ENCODE results near the gene CDK19. TPM values are rescaled to one million over a fixed set of nuclear protein-coding genes. Genes with fewer than 3 reads are reported as not detected.

Gene CDK19
- total and polyA plus RNA-seq, 2 of the 13 experiments (the other 11 are each of a cell fraction or from before 2014, with no cell fraction given): 13.4 to 27.0 TPM

GRCh38 chr6:110633731-110634213 lies 181.5 kb downstream of the CDK19 start:
- Histone ChIP-seq H2AFZ (ENCODE audit: low read length) (no peak overlapping the region), H3K27ac (ENCODE audit: extremely low read length, insufficient read depth, low read length) (no peak overlapping the region), H3K4me3 (replicated peaks in 1 of 3; ENCODE audit: insufficient read depth in 1 of 3, low read depth in 2 of 3, low read length in 3 of 3) (no peak overlapping the region), H3K9ac (ENCODE audit: insufficient read depth, low read depth, low read length) (no peak overlapping the region), H3K36me3 (replicated peaks in 1 of 2; ENCODE audit: control insufficient read depth in 1 of 2, insufficient read depth in 2 of 2, low read length in 2 of 2) (peaks cover 3 to 21% of the 10 kb centered on the region in 2 experiments; a peak in 3 of 5 replicates), H3K27me3 (ENCODE audit: control insufficient read depth in 1 of 2, insufficient read depth in 2 of 2, low read length in 2 of 2) (no peaks in the 10 kb centered on the region), H3K9me3 (ENCODE audit: low read length) (no peaks in the 10 kb centered on the region), H3K4me2 (ENCODE audit: low read depth, low read length) (no peak overlapping the region), H3K79me2 (ENCODE audit: insufficient read depth, low read length) (no peaks in the 10 kb centered on the region), H3K4me1 (ENCODE audit: insufficient read depth, low read length) (no peaks in the 10 kb centered on the region), H4K20me1 (ENCODE audit: insufficient read depth, low read length) (no peaks in the 10 kb centered on the region)
- POLR2A ChIA-PET: no interaction called here
- 90% methylated on average over 2 of the region's 2 CpGs for WGBS (ENCODE audit: low lambda C conversion rate)
- in situ Hi-C loops (cut with HindIII; ENCODE audit: extremely low pct_ligation_motif_present, low pct_unique_long_range_greater_than_20kb) (no loop called here), intact Hi-C loops (cut with micrococcal nuclease; ENCODE audit: unreplicated experiment) (no loop called here)
- CTCF ChIA-PET (ENCODE audit: low intra/inter-chr PET ratio, low total read pairs): no interaction called here
- no peak for TF ChIP-seq ZNF12 (CRISPR knock-in tag; IDR thresholded peaks at IDR 0.05)
- no peak for TF ChIP-seq GFI1 (CRISPR knock-in tag; IDR thresholded peaks at IDR 0.05; ENCODE audit: borderline replicate concordance)
- no peak for TF ChIP-seq POLR2AphosphoS5 (IDR thresholded peaks at IDR 0.05; ENCODE audit: low read depth, low read length)
- TF ChIP-seq MXD4 (CRISPR knock-in tag; IDR thresholded peaks at IDR 0.05): no peak
- no peak for ATAC-seq
- no TSS peak for BruUV-seq (replicated peaks)
- no peak for FAIRE-seq
- DNase-seq (ENCODE audit: low spot score): no peak

- H3K4me1 ChIP-seq (ENCODE audit: insufficient read depth, low read length): peaks cover 14% of the 10 kb centered on the region
- H3K4me3 ChIP-seq (replicated peaks in 1 of 3; ENCODE audit: insufficient read depth in 1 of 3, low read depth in 2 of 3, low read length in 3 of 3): no peak overlapping the region
- DNase-seq (ENCODE audit: low spot score) (no peak), FAIRE-seq (no peak), ATAC-seq (no peak)
- peaks cover 3 to 32% of the 10 kb centered on the region in 2 experiments; a peak in 3 of 5 replicates for H3K36me3 ChIP-seq (replicated peaks in 1 of 2; ENCODE audit: control insufficient read depth in 1 of 2, insufficient read depth in 2 of 2, low read length in 2 of 2)
- no peaks in the 10 kb centered on the region for H3K9me3 ChIP-seq (ENCODE audit: low read length)
- no peak overlapping the region for H3K27ac ChIP-seq (ENCODE audit: extremely low read length, insufficient read depth, low read length)
- no peak overlapping the region for H2AFZ ChIP-seq (ENCODE audit: low read length)
- BruUV-seq (replicated peaks): no TSS peak
- no peaks in the 10 kb centered on the region for H3K79me2 ChIP-seq (ENCODE audit: insufficient read depth, low read length)
- H4K20me1 ChIP-seq (ENCODE audit: insufficient read depth, low read length): no peaks in the 10 kb centered on the region
- intact Hi-C loops (cut with micrococcal nuclease; ENCODE audit: unreplicated experiment) (no loop called here), in situ Hi-C loops (cut with HindIII; ENCODE audit: extremely low pct_ligation_motif_present, low pct_unique_long_range_greater_than_20kb) (no loop called here)
- ChIA-PET POLR2A (no interaction called here), CTCF (ENCODE audit: low intra/inter-chr PET ratio, low total read pairs) (no interaction called here)
- no peaks in the 10 kb centered on the region for H3K27me3 ChIP-seq (ENCODE audit: control insufficient read depth in 1 of 2, insufficient read depth in 2 of 2, low read length in 2 of 2)
- H3K9ac ChIP-seq (ENCODE audit: insufficient read depth, low read depth, low read length): no peak overlapping the region
- 100% methylated on average over 2 of the region's 2 CpGs for WGBS (ENCODE audit: low lambda C conversion rate)
- no peak overlapping the region for H3K4me2 ChIP-seq (ENCODE audit: low read depth, low read length)
- TF ChIP-seq NR0B2 (CRISPR knock-in tag; IDR thresholded peaks at IDR 0.05) (no peak), ZNF296 (CRISPR knock-in tag; conservative IDR thresholded peaks at IDR 0.05) (no peak), AGO1 (IDR thresholded peaks at IDR 0.05; ENCODE audit: low read depth, low read length, poor library complexity, severe bottlenecking) (no peak), ZBTB4 (CRISPR knock-in tag; IDR thresholded peaks at IDR 0.05; ENCODE audit: borderline replicate concordance) (no peak), ZNF207 (IDR thresholded peaks at IDR 0.05; ENCODE audit: borderline replicate concordance) (no peak), ZNF644 (CRISPR knock-in tag; IDR thresholded peaks at IDR 0.05; ENCODE audit: low read depth) (no peak), YEATS2 (CRISPR knock-in tag; IDR thresholded peaks at IDR 0.05; ENCODE audit: borderline replicate concordance) (no peak), EZH2 (conservative IDR thresholded peaks at IDR 0.05; ENCODE audit: low read depth, low read length) (no peak), KAT2B (IDR thresholded peaks at IDR 0.05; ENCODE audit: borderline replicate concordance, low read depth, low read length) (no peak), ZNF597 (CRISPR knock-in tag; IDR thresholded peaks at IDR 0.05) (no peak), HNRNPH1 (optimal IDR thresholded peaks at IDR 0.05; ENCODE audit: low read depth, low read length) (no peak), DR1 (CRISPR knock-in tag; IDR thresholded peaks at IDR 0.05) (no peak)
Measured at GRCh38 chr6:110629153-110629552, 186.1 kb downstream of the CDK19 start.

Data from HepG2 (cell line).